HepG2 (cell line): ENCODE results near the gene NDUFAF8. TPM values are rescaled to one million over a fixed set of nuclear protein-coding genes. Genes with fewer than 3 reads are reported as not detected.
"Not testable (repeated sequence)": the region's sequence is repeated elsewhere in the genome, so short reads cannot be mapped to it uniquely, and the experiment has no call there.

Experiments
- ATAC-seq: fragments of 200-7000 bp; cut with Tn5 transposase; 3 replicates; pipeline ENCODE4 v1.9.1; 2020; ENCODE audit warnings: mild to moderate bottlenecking, moderate library complexity
- BruUV-seq: library from RNA; stranded (reverse); fragments of 400-500 nt; replicated peaks from 2 replicates; lab custom pipeline; 2021; lab: Mats Ljungman, UMichigan
- CTCF ChIA-PET: fragments of 300-600 bp; formaldehyde crosslinking; extraction: SDS; loops from one replicate; lab custom pipeline; 2021; ENCODE audit warnings: low total read pairs, inconsistent platforms, low intra/inter-chr PET ratio; lab: Yijun Ruan, JAX
- POLR2A ChIA-PET: fragments of 350-600 bp; sonication (Branson Sonifier 250); formaldehyde crosslinking; loops from one replicate; lab custom pipeline; 2020; ENCODE audit warnings: antibody characterized with exemption, inconsistent platforms; lab: Yijun Ruan, JAX
- DNase-seq: peaks from one replicate; pipeline ENCODE4 v3.0.0-alpha.2; 2015; ENCODE audit warnings: low spot score
- FAIRE-seq: peaks from 3 replicates; lab custom pipeline; 2011; peaks lifted over from hg19 to GRCh38; lab: Jason Lieb, UNC
- H2AFZ ChIP-seq: one replicate; pipeline ENCODE4 v1.6.1; 2011; ENCODE audit warnings: low read length, inconsistent platforms
- H3K27ac ChIP-seq: fragments of 300-600 bp; 3 replicates; pipeline ENCODE4 v1.8.0; 2011; ENCODE audit warnings: mixed run types, mild to moderate bottlenecking, mixed read lengths, low read length, inconsistent platforms; ENCODE audit not compliant: insufficient read depth; ENCODE audit errors: extremely low read length
- H3K27me3 ChIP-seq, 2 experiments: fragments of 200-600 bp in 1 of 2; 2 replicates in 1 of 2; 3 replicates in 1 of 2; pipeline versions ENCODE4 v1.6.0 to v1.8.0; 2011; ENCODE audit warnings: low read length in 2 of 2, mild to moderate bottlenecking in 2 of 2, moderate library complexity in 2 of 2, inconsistent platforms in 1 of 2; ENCODE audit not compliant: insufficient read depth in 2 of 2, control insufficient read depth in 1 of 2
- H3K36me3 ChIP-seq, 2 experiments: fragments of 200-600 bp in 1 of 2; replicated peaks in 1 of 2; 2 replicates in 1 of 2; 3 replicates in 1 of 2; pipeline versions ENCODE4 v1.5.1 to v1.8.0; 2011; ENCODE audit warnings: low read length in 2 of 2, inconsistent platforms in 1 of 2; ENCODE audit not compliant: insufficient read depth in 2 of 2, control insufficient read depth in 1 of 2
- H3K4me1 ChIP-seq: 2 replicates; pipeline ENCODE4 v1.5.1; 2012; ENCODE audit warnings: low read length, inconsistent platforms; ENCODE audit not compliant: insufficient read depth
- H3K4me2 ChIP-seq: 2 replicates; pipeline ENCODE4 v1.6.0; 2011; ENCODE audit warnings: low read depth, low read length, inconsistent platforms
- H3K4me3 ChIP-seq, 3 experiments: fragments of 200-600 bp in 1 of 3; sonication (generic), shearing (Covaris generic) in 1 of 3; replicated peaks in 1 of 3; 2 replicates each; pipeline ENCODE4 v1.5.1; 2011 to 2016; ENCODE audit warnings: low read length in 3 of 3, inconsistent platforms in 2 of 3, low read depth in 2 of 3, mild to moderate bottlenecking in 2 of 3, control low read depth in 1 of 3, mixed read lengths in 1 of 3; ENCODE audit not compliant: insufficient read depth in 1 of 3
- H3K79me2 ChIP-seq: one replicate; pipeline ENCODE4 v1.6.1; 2011; ENCODE audit warnings: low read length, inconsistent platforms; ENCODE audit not compliant: insufficient read depth
- H3K9ac ChIP-seq: 2 replicates; pipeline ENCODE4 v1.6.0; 2011; ENCODE audit warnings: mild to moderate bottlenecking, low read depth, low read length, inconsistent platforms; ENCODE audit not compliant: insufficient read depth
- H3K9me3 ChIP-seq: 2 replicates; pipeline ENCODE4 v1.5.1; 2012; ENCODE audit warnings: mild to moderate bottlenecking, low read length
- H4K20me1 ChIP-seq: 2 replicates; pipeline ENCODE4 v1.6.0; 2011; ENCODE audit warnings: inconsistent platforms, mild to moderate bottlenecking, low read length, moderate library complexity; ENCODE audit not compliant: insufficient read depth
- ATAD3A ChIP-seq: sonication (generic); formaldehyde crosslinking; IDR thresholded peaks from 2 replicates; pipeline ENCODE4 v1.4.0; 2020; ENCODE audit warnings: missing genetic modification reagents
- CSRNP2 ChIP-seq: sonication (generic); formaldehyde crosslinking; conservative IDR thresholded peaks from 2 replicates; pipeline ENCODE4 v1.8.0; 2022; ENCODE audit warnings: low read depth, missing genetic modification reagents
- GZF1 ChIP-seq: sonication (generic); formaldehyde crosslinking; IDR thresholded peaks from 2 replicates; pipeline ENCODE4 v1.5.1; 2020; ENCODE audit warnings: mild to moderate bottlenecking, missing genetic modification reagents
- HMGA1 ChIP-seq: sonication (generic); formaldehyde crosslinking; conservative IDR thresholded peaks from 2 replicates; pipeline ENCODE4 v1.4.0; 2020; ENCODE audit warnings: missing genetic modification reagents
- KLF13 ChIP-seq: sonication (generic); formaldehyde crosslinking; IDR thresholded peaks from 2 replicates; pipeline ENCODE4 v1.4.0; 2020; ENCODE audit warnings: mild to moderate bottlenecking, missing genetic modification reagents
- MXD1 ChIP-seq: sonication (generic); formaldehyde crosslinking; IDR thresholded peaks from 2 replicates; pipeline ENCODE4 v1.4.0; 2020; ENCODE audit warnings: mild to moderate bottlenecking, missing genetic modification reagents
- PRDM15 ChIP-seq: sonication (generic); formaldehyde crosslinking; IDR thresholded peaks from 2 replicates; pipeline ENCODE4 v1.4.0; 2020; ENCODE audit warnings: missing genetic modification reagents
- ZBTB3 ChIP-seq: sonication (generic); formaldehyde crosslinking; IDR thresholded peaks from 2 replicates; pipeline ENCODE4 v1.4.0; 2020; ENCODE audit warnings: low read depth, mild to moderate bottlenecking, moderate library complexity, missing genetic modification reagents, borderline replicate concordance
- ZNF367 ChIP-seq: sonication (generic); formaldehyde crosslinking; IDR thresholded peaks from 2 replicates; pipeline ENCODE4 v1.4.0; 2020; ENCODE audit warnings: missing genetic modification reagents, borderline replicate concordance
- ZNF460 ChIP-seq: sonication (generic); formaldehyde crosslinking; IDR thresholded peaks from 2 replicates; pipeline ENCODE4 v1.5.1; 2020; ENCODE audit warnings: missing genetic modification reagents, mild to moderate bottlenecking, borderline replicate concordance
- ZNF501 ChIP-seq: sonication (generic); formaldehyde crosslinking; IDR thresholded peaks from 2 replicates; pipeline ENCODE4 v1.5.1; 2020; ENCODE audit warnings: mild to moderate bottlenecking, moderate library complexity, missing genetic modification reagents
- ZNF549 ChIP-seq: sonication (generic); formaldehyde crosslinking; IDR thresholded peaks from 2 replicates; pipeline ENCODE4 v1.5.0; 2020; ENCODE audit warnings: missing genetic modification reagents
- ZNF777 ChIP-seq: sonication (generic); formaldehyde crosslinking; IDR thresholded peaks from 2 replicates; pipeline ENCODE4 v1.4.0; 2020; ENCODE audit warnings: missing genetic modification reagents
- WGBS: methylation state at CpG from one replicate; pipeline ENCODE4 v1.1.6; 2017; ENCODE audit warnings: low lambda C conversion rate; 5-methylcytosine and 5-hydroxymethylcytosine counted together
- in situ Hi-C: cut with HindIII; loops from 2 replicates; pipeline ENCODE4 v1.10.0; 2017; ENCODE audit warnings: low pct_unique_long_range_greater_than_20kb; ENCODE audit not compliant: extremely low pct_ligation_motif_present
- intact Hi-C: fragments of 100-400 bp; cut with micrococcal nuclease; formaldehyde crosslinking; loops from one replicate; pipeline ENCODE4 v1.10.0; 2022; ENCODE audit not compliant: unreplicated experiment
- polyA plus RNA-seq, 8 experiments: library from polyadenylated mRNA; depleted of rRNA in 3 of 8; stranded (reverse) in 7 of 8; unstranded in 1 of 8; fragments of >200 nt; fragmentation: Illumina TruSeq in 4 of 8; extraction: Trizol in 4 of 8; gene quantifications; 2 replicates each; pipeline versions ENCODE4 v1.2.1 to v1.2.3, GENCODE V29; 2011 to 2016; ENCODE audit warnings: low read depth in 4 of 8, missing spikeins in 1 of 8, mixed read lengths in 1 of 8; ENCODE audit not compliant: insufficient read depth in 1 of 8
- total RNA-seq, 5 experiments: library from RNA; depleted of rRNA; stranded (reverse); fragments of >200 nt; fragmentation: Illumina TruSeq; extraction: Trizol; gene quantifications; 2 replicates each; pipeline ENCODE4 v1.2.3, GENCODE V29; 2016; ENCODE audit warnings: low read depth in 1 of 5

NDUFAF8 gene
- total and polyA plus RNA-seq, 2 of the 13 experiments (the other 11 are each of a cell fraction or from before 2014, with no cell fraction given), result 75.6 to 233 TPM

- BruUV-seq, H3K79me2 ChIP-seq, CTCF ChIA-PET, DNase-seq, H3K27ac ChIP-seq, FAIRE-seq, H3K4me3 ChIP-seq, H3K4me2 ChIP-seq, intact Hi-C loops, H3K27me3 ChIP-seq, H3K9ac ChIP-seq, ATAC-seq, H2AFZ ChIP-seq, H4K20me1 ChIP-seq, H3K9me3 ChIP-seq: not testable (repeated sequence)
- 95% methylated on average over 2 of the region's 2 CpGs for WGBS
- POLR2A ChIA-PET, result interaction anchor here (1.4 to 3.5 kb wide), 2 partner anchors 11 to 62 kb away, joined by 3 to 16 read pairs; partner anchors contain the start of genes AATK, NDUFAF8, PVALEF and TEPSIN
- in situ Hi-C loops, result loop anchor here (5.0 kb wide), 1 partner anchor 85 kb away; no protein-coding TSS in a partner anchor
- Histone ChIP-seq H3K4me1 (peaks cover 23% of the 10 kb centered on the region), H3K36me3 (peaks cover 19 to 26% of the 10 kb centered on the region in 2 experiments; a peak in 4 of 5 replicates)
Measured at GRCh38 chr17:81227630-81228029, 11.5 kb upstream of the NDUFAF8 start.

GRCh38 chr17:81228420-81228819, 10.7 kb upstream of the NDUFAF8 start:
- in situ Hi-C loops, result loop anchor here (5.0 kb wide), 1 partner anchor 86 kb away; no protein-coding TSS in a partner anchor
- 92% methylated on average over 9 of the region's 9 CpGs for WGBS
- no peak overlapping the region for H3K4me2 ChIP-seq
- DNase-seq (no peak), FAIRE-seq (no peak), ATAC-seq (no peak)
- no peak overlapping the region for H3K27ac ChIP-seq
- H2AFZ ChIP-seq, result no peak overlapping the region
- H4K20me1 ChIP-seq, result no peaks in the 10 kb centered on the region
- H3K36me3 ChIP-seq, result peaks cover 23 to 29% of the 10 kb centered on the region in 2 experiments; a peak in 4 of 5 replicates
- H3K27me3 ChIP-seq, result no peaks in the 10 kb centered on the region
- H3K9me3 ChIP-seq, result no peaks in the 10 kb centered on the region
- intact Hi-C loops, result no loop called here
- no peak overlapping the region for H3K9ac ChIP-seq
- H3K4me1 ChIP-seq, result peaks cover 20% of the 10 kb centered on the region
- ChIA-PET POLR2A (interaction anchor here (2.9 kb wide), 1 partner anchor 11 kb away, joined by 10 read pairs; the partner anchor contains the start of genes NDUFAF8 and TEPSIN), CTCF (no interaction called here)
- no peaks in the 10 kb centered on the region for H3K79me2 ChIP-seq
- BruUV-seq, result no TSS peak
- H3K4me3 ChIP-seq, result no peak overlapping the region
- TF ChIP-seq ZNF777 (CRISPR knock-in tag) (no peak), ZNF367 (CRISPR knock-in tag) (no peak), HMGA1 (CRISPR knock-in tag) (no peak), CSRNP2 (CRISPR knock-in tag) (no peak), ZNF549 (no peak), ZNF501 (CRISPR knock-in tag) (no peak), ATAD3A (no peak), KLF13 (CRISPR knock-in tag) (no peak), ZBTB3 (CRISPR knock-in tag) (no peak), ZNF460 (no peak), GZF1 (CRISPR knock-in tag) (no peak), MXD1 (CRISPR knock-in tag) (no peak), PRDM15 (CRISPR knock-in tag) (no peak)
